Measurements from ENCODE around the gene TRIO. TPM values are rescaled to one million over a fixed set of nuclear protein-coding genes. Genes with fewer than 3 reads are reported as not detected.

TRIO gene
- total and polyA plus RNA-seq, 2 donors (not counting 3 experiments of a cell fraction or from before 2014, with no cell fraction given), result 82.9 to 248 TPM

DNA sequence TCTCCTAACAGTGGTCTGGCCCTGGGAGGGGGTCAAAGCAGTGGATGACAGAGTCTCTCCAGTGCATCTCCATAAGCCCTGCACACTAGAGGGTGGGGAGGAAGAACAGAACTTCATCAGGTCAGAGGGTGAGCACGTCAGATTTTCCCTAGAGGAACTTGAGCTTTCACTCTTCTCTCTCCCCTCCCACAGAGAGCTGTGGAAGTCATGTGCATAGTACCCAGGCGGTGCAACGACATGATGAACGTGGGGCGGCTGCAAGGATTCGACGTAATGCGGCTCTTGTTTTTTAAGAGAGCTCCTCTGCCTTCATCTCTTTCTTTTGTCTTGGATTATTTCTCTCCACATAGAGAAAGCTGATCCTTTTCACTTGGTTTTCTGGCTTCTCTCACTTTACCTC lies 338.2 kb downstream of the TRIO start:
- no peak for DNase-seq (ENCODE audit: low read depth, low spot score)
- Histone ChIP-seq H3K27me3 (ENCODE audit: control insufficient read depth in 2 of 2, insufficient read depth in 2 of 2, low read length in 2 of 2) (no peaks in the 10 kb centered on the region), H3K4me2 (ENCODE audit: insufficient read depth, low read length) (no peak overlapping the region), H3K9ac (replicated peaks; ENCODE audit: extremely low read depth, insufficient read depth, low read length) (no peak overlapping the region), H3K9me3 (replicated peaks; ENCODE audit: control insufficient read depth, insufficient read depth, low read length) (no peaks in the 10 kb centered on the region), H3K9me1 (replicated peaks; ENCODE audit: control insufficient read depth, extremely low read depth, insufficient read depth, low read length) (no peaks in the 10 kb centered on the region), H3K4me1 (ENCODE audit: control insufficient read depth, extremely low read depth, insufficient read depth, low read length) (peaks cover 16% of the 10 kb centered on the region), H2AFZ (ENCODE audit: low read depth, low read length) (no peak overlapping the region), H3K4me3 (replicated peaks in 1 of 3; ENCODE audit: insufficient read depth in 1 of 3, low read depth in 1 of 3, low read length in 3 of 3) (no peak overlapping the region), H3K79me2 (ENCODE audit: control insufficient read depth, insufficient read depth, low read length) (no peaks in the 10 kb centered on the region), H3K27ac (ENCODE audit: insufficient read depth, low read depth, low read length) (no peak overlapping the region), H3K36me3 (ENCODE audit: control insufficient read depth in 2 of 2, extremely low read depth in 1 of 2, insufficient read depth in 2 of 2, low read length in 2 of 2) (peaks cover 33 to 35% of the 10 kb centered on the region in 2 experiments), H4K20me1 (replicated peaks; ENCODE audit: control insufficient read depth, extremely low read depth, insufficient read depth, low read length) (no peaks in the 10 kb centered on the region)
- POLR2A ChIA-PET, result no interaction called here
- intact Hi-C loops (cut with micrococcal nuclease), result no loop called here
- TF ChIP-seq FOS (IDR thresholded peaks at IDR 0.05; ENCODE audit: borderline replicate concordance, insufficient read depth, low read length), result no peak
- TF ChIP-seq EZH2 (IDR thresholded peaks at IDR 0.05; ENCODE audit: borderline replicate concordance, low read depth, low read length, severe bottlenecking), result no peak
- TF ChIP-seq, protein P1, sequence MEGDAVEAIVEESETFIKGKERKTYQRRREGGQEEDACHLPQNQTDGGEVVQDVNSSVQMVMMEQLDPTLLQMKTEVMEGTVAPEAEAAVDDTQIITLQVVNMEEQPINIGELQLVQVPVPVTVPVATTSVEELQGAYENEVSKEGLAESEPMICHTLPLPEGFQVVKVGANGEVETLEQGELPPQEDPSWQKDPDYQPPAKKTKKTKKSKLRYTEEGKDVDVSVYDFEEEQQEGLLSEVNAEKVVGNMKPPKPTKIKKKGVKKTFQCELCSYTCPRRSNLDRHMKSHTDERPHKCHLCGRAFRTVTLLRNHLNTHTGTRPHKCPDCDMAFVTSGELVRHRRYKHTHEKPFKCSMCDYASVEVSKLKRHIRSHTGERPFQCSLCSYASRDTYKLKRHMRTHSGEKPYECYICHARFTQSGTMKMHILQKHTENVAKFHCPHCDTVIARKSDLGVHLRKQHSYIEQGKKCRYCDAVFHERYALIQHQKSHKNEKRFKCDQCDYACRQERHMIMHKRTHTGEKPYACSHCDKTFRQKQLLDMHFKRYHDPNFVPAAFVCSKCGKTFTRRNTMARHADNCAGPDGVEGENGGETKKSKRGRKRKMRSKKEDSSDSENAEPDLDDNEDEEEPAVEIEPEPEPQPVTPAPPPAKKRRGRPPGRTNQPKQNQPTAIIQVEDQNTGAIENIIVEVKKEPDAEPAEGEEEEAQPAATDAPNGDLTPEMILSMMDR (IDR thresholded peaks at IDR 0.05; ENCODE audit: extremely low read depth in 1 of 2, insufficient read depth in 1 of 2, low read depth in 1 of 2, low read length in 2 of 2), result no peak
- CTCF ChIA-PET, result interaction anchor here (0.9 to 1.5 kb wide), 3 partner anchors 8 to 167 kb away, joined by 4 to 7 read pairs (median 5); no protein-coding TSS in a partner anchor
- no peak for FAIRE-seq
- dilution Hi-C loops (cut with MboI; ENCODE audit: extremely low pct_ligation_motif_present, low sequenced_read_pairs), result no loop called here
- no TSS peak for BruUV-seq (replicated peaks)

DNA sequence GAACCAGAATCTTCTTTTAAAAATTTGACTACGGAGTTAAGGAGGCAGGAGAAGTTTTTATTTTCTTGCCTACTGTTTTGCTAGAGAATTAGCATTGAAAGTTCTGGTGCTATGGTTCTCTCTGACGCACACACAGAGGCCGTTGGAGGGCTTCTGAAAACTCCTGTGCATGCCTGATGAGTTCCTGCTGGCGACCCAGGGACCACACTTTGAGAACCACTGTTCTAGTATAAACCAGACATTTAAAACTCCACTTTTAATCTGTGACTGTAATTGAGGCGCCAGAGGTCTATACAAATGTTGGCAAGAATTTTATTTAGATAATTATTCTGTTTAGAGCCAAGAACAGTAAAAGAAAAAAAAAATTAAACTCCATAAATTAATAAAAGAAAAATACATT lies 338.9 kb downstream of the TRIO start:
- no TSS peak for BruUV-seq (replicated peaks)
- Histone ChIP-seq H3K4me1 (ENCODE audit: control insufficient read depth, extremely low read depth, insufficient read depth, low read length) (peaks cover 9% of the 10 kb centered on the region), H3K9me3 (replicated peaks; ENCODE audit: control insufficient read depth, insufficient read depth, low read length) (no peaks in the 10 kb centered on the region), H3K9ac (replicated peaks; ENCODE audit: extremely low read depth, insufficient read depth, low read length) (no peak overlapping the region), H4K20me1 (replicated peaks; ENCODE audit: control insufficient read depth, extremely low read depth, insufficient read depth, low read length) (no peaks in the 10 kb centered on the region), H3K79me2 (ENCODE audit: control insufficient read depth, insufficient read depth, low read length) (no peaks in the 10 kb centered on the region), H3K9me1 (replicated peaks; ENCODE audit: control insufficient read depth, extremely low read depth, insufficient read depth, low read length) (no peaks in the 10 kb centered on the region), H3K4me3 (replicated peaks in 1 of 3; ENCODE audit: insufficient read depth in 1 of 3, low read depth in 1 of 3, low read length in 3 of 3) (no peak overlapping the region), H3K27ac (ENCODE audit: insufficient read depth, low read depth, low read length) (no peak overlapping the region), H2AFZ (ENCODE audit: low read depth, low read length) (no peak overlapping the region), H3K27me3 (ENCODE audit: control insufficient read depth in 2 of 2, insufficient read depth in 2 of 2, low read length in 2 of 2) (no peaks in the 10 kb centered on the region), H3K4me2 (ENCODE audit: insufficient read depth, low read length) (no peak overlapping the region), H3K36me3 (ENCODE audit: control insufficient read depth in 2 of 2, extremely low read depth in 1 of 2, insufficient read depth in 2 of 2, low read length in 2 of 2) (peaks cover 33 to 38% of the 10 kb centered on the region in 2 experiments)
- DNase-seq (ENCODE audit: low read depth, low spot score) (no peak), FAIRE-seq (no peak)
- dilution Hi-C loops (cut with MboI; ENCODE audit: extremely low pct_ligation_motif_present, low sequenced_read_pairs) (no loop called here), intact Hi-C loops (cut with micrococcal nuclease) (no loop called here)
- TF ChIP-seq EZH2 (IDR thresholded peaks at IDR 0.05; ENCODE audit: borderline replicate concordance, low read depth, low read length, severe bottlenecking), result no peak
- no peak for TF ChIP-seq MYC (IDR thresholded peaks at IDR 0.05; ENCODE audit: low read depth, low read length)
- no peak for TF ChIP-seq FOS (IDR thresholded peaks at IDR 0.05; ENCODE audit: borderline replicate concordance, insufficient read depth, low read length)
- TF ChIP-seq, protein P2, sequence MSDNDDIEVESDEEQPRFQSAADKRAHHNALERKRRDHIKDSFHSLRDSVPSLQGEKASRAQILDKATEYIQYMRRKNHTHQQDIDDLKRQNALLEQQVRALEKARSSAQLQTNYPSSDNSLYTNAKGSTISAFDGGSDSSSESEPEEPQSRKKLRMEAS (IDR thresholded peaks at IDR 0.05; ENCODE audit: insufficient read depth, insufficient read length), result no peak
- ChIA-PET CTCF (interaction anchor here (0.9 to 1.5 kb wide), 3 partner anchors 9 to 166 kb away, joined by 4 to 7 read pairs (median 5); no protein-coding TSS in a partner anchor), POLR2A (no interaction called here)
